SK-N-SH treated with all-trans-retinoic acid at 6 μM for 48 hours (cell line): ENCODE measurements around the gene LIMD2.
A peak's percentile ranks its signal among the peaks of the same experiment; 100 is the strongest.

Experiments used
- ATAC-seq: fragments of 200-7000 bp; cut with Tn5 transposase; 3 replicates; pipeline ENCODE4 v1.9.1; 2020; ENCODE audit warnings: mild to moderate bottlenecking, moderate library complexity
- ARNTL ChIP-seq: fragments of 450-650 bp; formaldehyde crosslinking; IDR thresholded peaks from 2 replicates; pipeline ENCODE4 v1.5.0; 2020; ENCODE audit warnings: low read depth, mild to moderate bottlenecking, moderate library complexity, borderline replicate concordance
- BACH2 ChIP-seq: fragments of 250-450 bp; sonication (Bioruptor Pico); IDR thresholded peaks from 2 replicates; pipeline ENCODE4 v1.9.0; 2021; ENCODE audit warnings: mild to moderate bottlenecking, borderline replicate concordance
- CREB5 ChIP-seq: fragments of 250-450 bp; sonication (Bioruptor Pico); IDR thresholded peaks from 2 replicates; pipeline ENCODE4 v1.5.1; 2020; ENCODE audit warnings: low read depth, mild to moderate bottlenecking, moderate library complexity
- CSDC2 ChIP-seq: fragments of 250-450 bp; sonication (Bioruptor Pico); IDR thresholded peaks from 2 replicates; pipeline ENCODE4 v1.5.0; 2020; ENCODE audit warnings: mild to moderate bottlenecking, moderate library complexity
- CSRNP3 ChIP-seq: fragments of 250-450 bp; sonication (Bioruptor Pico); IDR thresholded peaks from 2 replicates; pipeline ENCODE4 v1.5.1; 2021; ENCODE audit warnings: mild to moderate bottlenecking, moderate library complexity
- GLIS3 ChIP-seq: fragments of 250-450 bp; sonication (Bioruptor Pico); IDR thresholded peaks from 2 replicates; pipeline ENCODE4 v1.5.0; 2020; ENCODE audit warnings: mild to moderate bottlenecking, moderate library complexity
- ISL1 ChIP-seq: fragments of 250-450 bp; sonication (Bioruptor Pico); IDR thresholded peaks from 2 replicates; pipeline ENCODE4 v2.1.2; 2022; ENCODE audit warnings: mild to moderate bottlenecking, moderate library complexity
- OSR1 ChIP-seq: fragments of 250-450 bp; sonication (Bioruptor Pico); IDR thresholded peaks from 2 replicates; pipeline ENCODE4 v1.8.0; 2022; ENCODE audit warnings: moderate library complexity, mild to moderate bottlenecking, inconsistent platforms
- PATZ1 ChIP-seq: fragments of 250-450 bp; sonication (Bioruptor Pico); IDR thresholded peaks from 2 replicates; pipeline ENCODE4 v1.8.0; 2020; ENCODE audit warnings: mild to moderate bottlenecking, moderate library complexity, borderline replicate concordance
- POU6F1 ChIP-seq: fragments of 250-450 bp; sonication (Bioruptor Pico); IDR thresholded peaks from 2 replicates; pipeline ENCODE4 v1.8.0; 2021; ENCODE audit warnings: low read depth, mild to moderate bottlenecking, moderate library complexity, borderline replicate concordance
- PPARA ChIP-seq: fragments of 250-450 bp; sonication (Bioruptor Pico); IDR thresholded peaks from 2 replicates; pipeline ENCODE4 v1.5.0; 2020; ENCODE audit warnings: mild to moderate bottlenecking, borderline replicate concordance
- RARB ChIP-seq: fragments of 250-450 bp; sonication (Bioruptor Pico); IDR thresholded peaks from 2 replicates; pipeline ENCODE4 v1.8.0; 2021; ENCODE audit warnings: mild to moderate bottlenecking, moderate library complexity
- SNAI2 ChIP-seq: fragments of 250-450 bp; sonication (Bioruptor Pico); IDR thresholded peaks from 2 replicates; pipeline ENCODE4 v1.5.0; 2020; ENCODE audit warnings: mild to moderate bottlenecking, moderate library complexity
- TCF4 ChIP-seq: fragments of 250-450 bp; sonication (Bioruptor Pico); IDR thresholded peaks from 2 replicates; pipeline ENCODE4 v1.8.0; 2021; ENCODE audit warnings: mild to moderate bottlenecking, moderate library complexity, borderline replicate concordance
- TOX ChIP-seq: fragments of 250-450 bp; sonication (Bioruptor Pico); IDR thresholded peaks from 2 replicates; pipeline ENCODE4 v1.8.0; 2021; ENCODE audit warnings: mild to moderate bottlenecking, moderate library complexity, borderline replicate concordance
- TSHZ2 ChIP-seq: fragments of 250-450 bp; sonication (Bioruptor Pico); IDR thresholded peaks from 2 replicates; pipeline ENCODE4 v1.5.0; 2020; ENCODE audit warnings: mild to moderate bottlenecking, moderate library complexity
- ZC3H10 ChIP-seq: fragments of 250-450 bp; sonication (Bioruptor Pico); IDR thresholded peaks from 2 replicates; pipeline ENCODE4 v1.5.1; 2021; ENCODE audit warnings: mild to moderate bottlenecking, moderate library complexity
- ZFP3 ChIP-seq: fragments of 250-450 bp; sonication (Bioruptor Pico); IDR thresholded peaks from 2 replicates; pipeline ENCODE4 v1.5.0; 2020; ENCODE audit warnings: mild to moderate bottlenecking, moderate library complexity
- ZFP30 ChIP-seq: fragments of 450-650 bp; formaldehyde crosslinking; IDR thresholded peaks from 2 replicates; pipeline ENCODE4 v1.5.0; 2022; ENCODE audit warnings: mild to moderate bottlenecking, moderate library complexity
- ZNF565 ChIP-seq: fragments of 450-650 bp; formaldehyde crosslinking; conservative IDR thresholded peaks from 2 replicates; pipeline ENCODE4 v1.5.0; 2020; ENCODE audit warnings: low read depth, mild to moderate bottlenecking, moderate library complexity
- ZNF70 ChIP-seq: fragments of 450-650 bp; formaldehyde crosslinking; IDR thresholded peaks from 2 replicates; pipeline ENCODE4 v1.5.0; 2020; ENCODE audit warnings: mild to moderate bottlenecking, moderate library complexity
- ZNF8 ChIP-seq: fragments of 450-650 bp; formaldehyde crosslinking; IDR thresholded peaks from 2 replicates; pipeline ENCODE4 v1.5.0; 2020; ENCODE audit warnings: mild to moderate bottlenecking, moderate library complexity

The LIMD2 gene

GRCh38 chr17:63675607-63676546 is 24.0 kb downstream of the LIMD2 start:
- TF ChIP-seq TCF4: peak; percentile 67; the same call in 1 of the 2 replicates
- TF ChIP-seq ZFP30 (CRISPR knock-in tag): peak; percentile 44; the same call in 1 of the 2 replicates
- TF ChIP-seq CSRNP3 (CRISPR knock-in tag): no peak
- TF ChIP-seq PPARA (CRISPR knock-in tag): no peak
- TF ChIP-seq ZNF8 (CRISPR knock-in tag): peak; percentile 35; the same call in 1 of the 2 replicates
- TF ChIP-seq ZNF70 (CRISPR knock-in tag): no peak
- no peak for TF ChIP-seq ISL1
- no peak for TF ChIP-seq GLIS3
- no peak for TF ChIP-seq ARNTL
- TF ChIP-seq ZNF565: no peak
- TF ChIP-seq CSDC2: no peak
- TF ChIP-seq PATZ1 (CRISPR knock-in tag): no peak
- TF ChIP-seq ZC3H10: no peak
- TF ChIP-seq ZFP3 (CRISPR knock-in tag): no peak
- no peak for TF ChIP-seq BACH2 (CRISPR knock-in tag)
- TF ChIP-seq POU6F1 (CRISPR knock-in tag): no peak
- peak; percentile 19; the same call in 1 of the 2 replicates for TF ChIP-seq TSHZ2
- TF ChIP-seq TOX (CRISPR knock-in tag): no peak
- TF ChIP-seq CREB5 (CRISPR knock-in tag): no peak
- TF ChIP-seq SNAI2 (CRISPR knock-in tag): no peak
- TF ChIP-seq, all 23 proteins: peak for 4
- peak; percentile 95 for ATAC-seq

- ATAC-seq: peak; percentile 53
- TF ChIP-seq TSHZ2 (no peak), ARNTL (no peak), OSR1 (no peak), ZFP3 (CRISPR knock-in tag) (no peak), CSRNP3 (CRISPR knock-in tag) (no peak), CSDC2 (no peak), ZC3H10 (no peak), RARB (CRISPR knock-in tag) (no peak), ZNF565 (no peak), PATZ1 (CRISPR knock-in tag) (no peak), BACH2 (CRISPR knock-in tag) (no peak), GLIS3 (no peak), TOX (CRISPR knock-in tag) (no peak), TCF4 (no peak)
Measured at GRCh38 chr17:63675231-63675606, 24.7 kb downstream of the LIMD2 start.
